AG08396 (cell line): Measurements from ENCODE around the gene MBD3L4.
"Not testable (repeated sequence)": the region's sequence is repeated elsewhere in the genome, so short reads cannot be mapped to it uniquely, and the experiment has no call there.

ENCODE experiments used
- DNase-seq: peaks from one replicate; pipeline ENCODE4 v3.0.0; 2012; ENCODE audit warnings: low spot score, mixed read lengths

MBD3L4 gene

DNA sequence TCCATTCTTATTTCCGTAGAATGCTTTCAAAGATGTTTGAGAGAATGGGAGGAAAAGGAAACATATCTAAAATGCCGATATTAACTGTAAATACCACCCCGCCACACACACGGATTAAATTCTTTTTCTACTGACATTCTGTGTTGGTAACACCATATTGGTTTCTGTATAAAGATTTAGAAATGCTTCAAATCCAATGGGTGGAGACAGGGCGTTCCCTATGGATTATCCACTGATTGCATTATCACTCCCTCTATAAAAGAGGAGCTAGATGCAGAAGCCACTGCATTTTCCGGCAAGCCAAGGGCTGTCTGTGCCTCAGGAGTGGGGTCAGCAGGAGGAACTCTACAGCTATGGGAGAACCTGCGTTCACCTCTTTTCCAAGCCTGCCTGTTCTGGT is 9.0 kb upstream of the MBD3L4 start, which contains the start of gene MBD3L2:
Gene MBD3L2 (plus strand): TSS at position 301 of the 400 bp plus-strand sequence. CDS start 53 bp downstream, at position 354.
- DNase-seq = not testable (repeated sequence)

DNA sequence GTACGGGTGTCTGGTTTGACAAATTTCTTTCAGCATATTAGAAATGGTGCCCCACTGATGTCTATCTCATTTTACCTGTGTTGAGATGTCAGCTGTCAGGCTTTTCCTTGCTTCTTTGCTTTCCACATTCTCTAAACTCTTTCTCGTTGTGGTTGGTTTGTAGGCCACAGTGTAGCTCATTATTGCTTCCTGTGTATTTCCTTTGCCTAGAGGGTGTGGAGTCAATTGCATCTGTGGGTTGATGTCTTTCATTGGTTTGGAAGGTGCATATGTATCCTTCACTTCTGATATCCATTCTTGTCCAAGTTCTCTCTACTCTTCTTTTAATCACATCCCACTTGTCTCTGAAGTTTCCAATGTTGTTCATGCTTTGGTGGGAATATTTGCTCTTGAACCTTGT is 1.6 kb upstream of the MBD3L4 start:
- not testable (repeated sequence) for DNase-seq

DNA sequence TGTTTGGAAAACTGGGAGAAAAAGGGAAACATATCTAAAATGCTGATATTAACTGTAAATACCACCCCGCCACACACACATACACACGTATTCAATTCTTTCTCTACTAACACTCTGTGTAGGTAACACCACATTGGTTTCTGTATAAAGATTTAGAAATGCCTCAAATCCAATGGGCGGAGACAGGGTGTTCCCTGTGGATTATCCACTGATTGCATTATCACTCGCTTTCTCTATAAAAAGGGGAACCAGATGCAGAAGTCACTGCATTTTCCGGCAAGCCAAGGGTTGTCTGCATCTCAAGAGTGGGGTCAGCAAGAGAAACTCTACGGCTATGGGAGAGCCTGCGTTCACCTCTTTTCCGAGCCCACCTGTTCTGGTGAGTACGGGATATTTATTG is 9.7 kb downstream of the MBD3L4 start, which contains the start of gene MBD3L5:
Gene MBD3L5 (plus strand): TSS at position 301 of the 400 bp plus-strand sequence. CDS start 34 bp downstream, at position 335.
- DNase-seq = not testable (repeated sequence)

DNA sequence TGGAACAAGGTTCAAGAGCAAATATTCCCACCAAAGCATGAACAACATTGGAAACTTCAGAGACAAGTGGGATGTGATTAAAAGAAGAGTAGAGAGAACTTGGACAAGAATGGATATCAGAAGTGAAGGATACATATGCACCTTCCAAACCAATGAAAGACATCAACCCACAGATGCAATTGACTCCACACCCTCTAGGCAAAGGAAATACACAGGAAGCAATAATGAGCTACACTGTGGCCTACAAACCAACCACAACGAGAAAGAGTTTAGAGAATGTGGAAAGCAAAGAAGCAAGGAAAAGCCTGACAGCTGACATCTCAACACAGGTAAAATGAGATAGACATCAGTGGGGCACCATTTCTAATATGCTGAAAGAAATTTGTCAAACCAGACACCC is 11.2 kb downstream of the MBD3L4 start:
- not testable (repeated sequence) for DNase-seq

DNA sequence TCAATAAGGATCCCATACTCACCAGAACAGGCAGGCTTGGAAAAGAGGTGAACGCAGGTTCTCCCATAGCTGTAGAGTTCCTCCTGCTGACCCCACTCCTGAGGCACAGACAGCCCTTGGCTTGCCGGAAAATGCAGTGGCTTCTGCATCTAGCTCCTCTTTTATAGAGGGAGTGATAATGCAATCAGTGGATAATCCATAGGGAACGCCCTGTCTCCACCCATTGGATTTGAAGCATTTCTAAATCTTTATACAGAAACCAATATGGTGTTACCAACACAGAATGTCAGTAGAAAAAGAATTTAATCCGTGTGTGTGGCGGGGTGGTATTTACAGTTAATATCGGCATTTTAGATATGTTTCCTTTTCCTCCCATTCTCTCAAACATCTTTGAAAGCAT is 18.6 kb downstream of the MBD3L4 start, which contains the start of gene MBD3L2B:
Gene MBD3L2B (minus strand): TSS at position 101 of the 400 bp plus-strand sequence. CDS start 34 bp downstream, at position 67.
- DNase-seq = not testable (repeated sequence)

DNA sequence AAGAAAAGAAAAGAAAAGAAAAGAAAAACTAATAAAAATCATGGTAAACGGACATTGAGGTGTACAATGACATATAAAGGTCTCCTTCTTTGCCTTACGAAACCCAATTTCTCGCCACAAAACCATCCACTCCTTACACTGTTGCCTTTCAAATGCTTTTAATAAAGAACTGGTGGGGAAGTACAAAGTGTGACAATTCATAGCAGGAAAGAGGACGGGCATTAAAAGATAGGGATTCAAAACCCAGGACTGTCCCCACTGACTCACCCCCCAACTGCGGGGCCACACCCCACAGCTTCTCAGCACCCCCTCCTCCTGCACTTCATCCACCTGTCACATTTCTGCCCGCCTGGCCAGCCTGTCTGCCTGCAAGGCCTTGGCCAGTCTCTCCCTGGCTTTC is 21.2 kb downstream of the MBD3L4 start:
- no peak for DNase-seq

DNA sequence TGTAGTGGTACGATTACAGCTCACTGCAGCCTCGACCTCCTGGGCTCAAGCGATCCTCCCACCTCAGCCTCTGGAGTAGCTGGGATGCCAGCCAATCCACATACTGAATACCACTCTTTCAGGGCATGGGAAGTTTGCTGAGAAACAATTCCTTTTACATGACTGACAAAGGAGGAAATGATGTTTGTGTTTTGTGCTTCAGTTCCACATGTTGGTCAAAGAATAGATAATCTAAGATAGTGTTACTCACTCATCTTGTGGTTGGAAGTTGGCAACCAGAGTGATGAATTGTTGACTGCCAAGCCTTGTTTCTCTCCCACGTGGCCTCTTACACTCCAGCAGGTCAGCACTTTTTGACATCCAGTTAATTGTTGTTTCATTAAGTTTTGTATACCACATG is 26.3 kb downstream of the MBD3L4 start:
- DNase-seq = no peak

DNA sequence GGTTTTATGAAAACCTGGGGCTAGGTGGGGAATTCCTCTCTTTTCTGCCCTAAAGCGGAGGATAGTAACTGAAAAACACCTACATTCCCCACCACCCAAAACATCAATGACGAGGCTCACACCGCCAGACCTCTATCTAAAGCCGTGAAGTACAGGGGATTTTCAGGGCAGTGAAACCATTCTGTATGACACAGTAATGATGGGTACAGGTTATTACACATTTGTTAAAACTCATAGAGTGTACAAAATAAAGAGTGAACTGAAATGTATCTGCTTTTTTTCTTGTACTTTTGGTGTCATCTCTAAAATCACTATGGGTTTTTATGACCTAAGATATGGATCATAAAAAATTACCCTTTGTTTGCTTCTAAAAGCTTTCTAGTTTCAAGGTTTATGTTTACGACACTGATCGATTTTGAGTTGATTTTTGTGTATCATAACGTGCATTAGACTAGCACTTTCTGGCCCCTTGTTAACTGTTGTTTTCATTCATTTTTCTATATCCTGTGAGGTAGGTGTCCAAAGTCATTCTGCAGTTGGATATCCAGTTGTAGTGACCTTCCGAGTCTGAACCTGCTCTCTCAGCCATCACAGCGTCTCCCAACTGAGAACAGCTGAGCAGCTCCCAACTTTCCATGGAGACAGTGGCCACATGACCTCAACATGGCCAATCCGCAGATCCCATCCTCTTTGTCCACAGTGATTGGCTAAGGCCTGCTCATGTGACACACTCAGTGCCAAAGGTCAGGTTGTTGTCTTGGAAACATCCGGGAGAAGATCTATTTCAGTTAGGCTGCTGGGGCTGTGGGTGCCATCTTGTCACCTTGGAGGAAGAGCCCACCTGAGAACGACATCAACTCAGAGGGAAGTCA is 29.0 kb downstream of the MBD3L4 start:
- no peak for DNase-seq

DNA sequence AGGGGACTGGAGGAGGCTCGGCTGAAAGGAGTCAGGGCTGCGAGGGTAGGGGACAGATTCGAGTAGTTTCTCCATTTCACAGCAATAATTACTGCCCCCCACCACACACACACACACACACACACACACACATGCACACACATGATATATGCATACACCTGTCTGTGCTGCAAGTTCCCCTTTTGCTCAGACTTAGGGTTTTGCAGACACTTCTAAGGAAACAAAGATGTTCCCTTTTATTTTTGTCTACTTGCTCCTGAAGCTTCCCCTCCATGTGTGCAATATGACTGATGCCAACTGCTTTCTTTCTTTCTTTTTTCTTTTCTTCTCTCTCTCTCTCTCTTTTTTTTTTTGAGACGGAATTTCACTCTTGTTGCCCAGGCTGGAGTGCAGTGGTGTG is 32.1 kb downstream of the MBD3L4 start:
- no peak for DNase-seq

DNA sequence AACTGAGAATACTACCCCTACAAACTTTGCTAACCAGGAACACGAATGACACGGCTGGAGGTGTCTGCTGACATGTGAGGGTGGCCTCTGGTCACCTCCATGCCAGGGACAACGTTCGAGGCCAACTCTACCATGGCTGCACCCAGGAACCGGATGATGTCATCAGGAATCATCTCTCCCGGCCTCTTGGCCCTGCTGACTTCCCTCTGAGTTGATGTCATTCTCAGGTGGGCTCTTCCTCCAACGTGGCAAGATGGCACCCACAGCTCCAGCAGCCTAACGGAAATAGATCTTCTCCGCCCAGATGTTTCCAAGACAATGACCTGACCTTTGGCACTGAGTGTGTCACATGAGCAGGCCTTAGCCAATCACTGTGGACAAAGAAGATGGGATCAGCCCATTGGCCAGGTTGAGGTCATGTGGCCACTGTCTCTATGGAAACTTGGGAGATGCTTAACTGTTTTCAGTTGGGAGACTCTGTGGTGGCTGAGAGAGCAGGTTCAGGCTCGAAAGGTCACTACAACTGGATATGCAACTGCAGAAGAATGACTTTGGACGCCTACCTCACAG is 33.8 kb downstream of the MBD3L4 start:
- no peak for DNase-seq

DNA sequence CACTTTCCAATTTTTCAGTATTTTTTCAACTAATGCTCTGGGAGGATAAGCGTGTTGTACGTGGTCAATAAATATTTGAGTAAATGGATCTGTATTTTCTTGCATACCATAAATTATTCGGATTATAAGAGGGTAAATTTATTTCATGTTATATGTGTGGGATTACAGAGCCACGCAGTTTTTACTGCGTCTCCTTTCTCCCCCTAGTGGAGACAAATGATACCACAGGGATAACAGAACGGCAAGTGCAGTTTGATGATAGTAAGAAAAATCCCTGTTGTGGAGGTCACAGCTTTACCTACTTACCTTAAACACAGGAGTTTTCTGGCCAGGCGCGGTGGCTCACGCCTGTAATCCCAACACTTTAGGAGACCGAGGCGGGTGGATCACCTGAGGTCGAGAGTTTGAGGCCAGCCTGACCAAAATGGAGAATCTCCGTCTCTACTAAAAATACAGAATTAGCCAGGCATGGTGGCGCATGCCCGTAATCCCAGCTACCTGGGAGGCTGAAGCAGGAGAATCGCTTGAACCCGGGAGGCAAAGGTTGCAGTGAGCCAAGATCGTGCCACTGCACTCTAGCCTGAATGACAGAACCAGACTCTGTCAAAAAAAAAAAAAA is 35.6 kb downstream of the MBD3L4 start:
- no peak for DNase-seq

DNA sequence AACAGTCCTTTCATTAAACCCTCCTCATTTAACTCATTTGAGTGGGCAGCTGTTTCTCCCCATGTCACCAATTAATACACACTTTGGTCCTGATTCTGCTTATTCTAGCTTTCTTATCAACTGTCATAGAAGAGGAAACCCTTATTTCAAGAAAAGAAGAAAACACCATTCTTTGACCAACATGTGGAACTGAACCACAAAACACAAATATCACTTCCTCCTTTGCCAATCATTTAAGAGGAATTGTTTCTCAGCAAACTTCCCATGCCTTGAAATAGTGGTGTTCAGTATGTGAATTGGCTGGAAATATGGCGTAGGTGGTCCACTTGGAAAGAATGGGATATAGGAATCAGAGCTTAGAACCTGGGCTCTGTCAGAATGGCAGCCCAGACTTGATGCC is 39.2 kb downstream of the MBD3L4 start:
- DNase-seq = no peak

DNA sequence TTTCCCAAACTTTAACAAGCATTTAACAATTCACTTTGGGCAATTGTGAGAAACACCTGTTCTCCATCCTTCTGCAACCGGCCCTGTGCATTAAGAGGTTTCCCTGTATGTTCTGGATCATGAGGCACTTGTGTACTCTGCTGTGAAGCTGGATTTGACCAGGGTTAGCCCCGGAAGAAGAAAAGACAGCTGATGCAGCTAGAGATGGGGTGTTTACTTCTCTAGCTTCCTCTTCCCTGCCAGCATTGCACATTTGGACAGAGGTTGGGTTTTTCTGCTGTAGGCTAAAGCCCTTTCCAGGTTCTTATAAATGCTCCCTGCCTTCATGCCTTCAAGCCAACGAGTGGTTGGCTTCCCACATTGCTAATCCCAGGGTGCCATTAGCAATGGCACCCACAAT is 39.6 kb downstream of the MBD3L4 start:
- no peak for DNase-seq

DNA sequence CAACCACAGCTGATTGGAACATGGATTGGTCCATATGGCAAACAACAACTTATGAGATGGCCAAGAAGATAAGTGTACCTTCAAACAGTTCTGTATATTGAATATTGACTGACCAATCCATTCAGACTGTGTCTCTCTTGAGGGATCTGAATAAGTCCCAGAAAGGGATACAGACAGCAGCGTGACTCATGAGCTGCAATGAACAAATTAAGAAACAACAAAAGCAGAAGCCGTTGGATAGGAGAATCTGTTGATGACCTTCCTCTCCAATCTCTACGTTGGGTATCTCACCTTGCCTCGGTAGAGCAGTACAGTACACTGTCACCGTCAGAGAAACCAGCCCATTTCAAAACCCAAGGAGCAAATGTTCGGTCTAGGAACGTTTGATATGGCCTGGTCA is 40.0 kb downstream of the MBD3L4 start:
- DNase-seq = no peak

DNA sequence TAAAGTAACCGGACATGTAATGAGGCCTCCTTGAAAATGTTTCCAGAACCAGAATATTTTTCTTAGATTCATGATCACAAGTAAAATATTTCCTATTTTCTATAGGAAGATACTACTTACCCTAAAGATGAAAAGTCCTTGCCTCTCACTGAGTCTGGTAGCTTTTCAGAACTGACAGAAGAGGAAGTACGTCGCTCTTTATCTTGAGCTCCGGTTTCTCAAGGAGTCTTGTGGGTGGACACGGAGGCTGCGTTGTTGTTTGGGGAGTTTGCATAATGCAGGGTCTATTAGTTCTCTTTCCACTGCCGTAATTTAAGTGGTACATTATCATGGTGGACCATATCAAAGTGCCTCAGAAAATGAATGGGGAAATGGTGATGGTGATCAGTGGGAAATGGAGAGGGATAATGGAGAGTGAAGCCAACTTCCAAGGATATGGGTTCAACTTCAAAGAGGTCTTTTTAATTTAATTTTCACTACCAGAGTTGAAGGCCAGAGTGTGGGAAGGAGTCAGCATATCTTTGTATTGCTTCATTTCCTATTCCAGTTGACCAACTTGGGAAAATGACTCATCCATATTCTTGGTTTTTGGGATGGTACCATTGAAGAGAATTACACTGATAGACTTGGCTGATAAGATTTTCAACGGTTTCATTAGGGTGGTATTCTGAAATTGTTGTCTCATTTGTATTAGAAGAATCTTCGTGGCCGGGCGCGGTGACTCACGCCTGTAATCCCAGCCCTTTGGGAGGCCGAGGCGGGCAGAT is 42.1 kb downstream of the MBD3L4 start:
- no peak for DNase-seq

DNA sequence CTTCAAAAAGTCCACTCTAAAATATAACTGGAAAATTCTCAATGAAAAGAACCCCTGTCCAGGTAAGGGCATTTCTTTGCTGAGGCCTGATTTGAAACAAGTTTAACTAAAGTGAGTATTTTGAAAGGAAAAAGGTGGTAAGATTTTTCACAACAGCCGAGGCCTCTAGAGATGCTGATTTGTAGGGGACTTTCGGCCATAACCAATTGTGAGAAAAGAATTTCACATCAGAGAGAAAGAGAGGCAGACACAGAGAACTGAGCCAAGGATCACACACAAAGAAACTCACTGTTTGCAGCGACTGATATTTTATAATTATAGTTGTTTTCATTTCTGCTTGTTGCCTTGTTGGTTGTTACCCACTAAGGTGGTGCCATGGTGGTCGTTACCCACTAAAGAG is 43.2 kb downstream of the MBD3L4 start:
- DNase-seq = no peak

DNA sequence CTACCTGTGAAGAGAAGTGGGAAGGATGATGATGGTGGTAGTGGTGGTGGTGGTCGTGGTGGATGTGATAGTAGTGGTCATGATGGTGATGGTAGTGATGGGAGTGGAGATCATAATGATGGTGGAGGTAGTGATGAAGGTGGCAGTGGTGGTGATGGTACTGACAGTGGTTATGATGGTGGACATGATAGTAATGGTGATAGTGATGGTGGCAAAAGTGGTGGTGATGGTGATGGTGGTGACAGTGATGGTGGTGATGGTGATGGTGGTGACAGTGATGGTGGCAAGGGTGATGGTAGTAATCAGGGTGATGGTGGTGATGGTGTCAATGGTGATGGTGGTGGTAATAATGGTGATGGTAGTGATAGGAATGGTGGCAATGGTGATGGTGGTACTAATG is 44.9 kb downstream of the MBD3L4 start:
- no peak for DNase-seq

DNA sequence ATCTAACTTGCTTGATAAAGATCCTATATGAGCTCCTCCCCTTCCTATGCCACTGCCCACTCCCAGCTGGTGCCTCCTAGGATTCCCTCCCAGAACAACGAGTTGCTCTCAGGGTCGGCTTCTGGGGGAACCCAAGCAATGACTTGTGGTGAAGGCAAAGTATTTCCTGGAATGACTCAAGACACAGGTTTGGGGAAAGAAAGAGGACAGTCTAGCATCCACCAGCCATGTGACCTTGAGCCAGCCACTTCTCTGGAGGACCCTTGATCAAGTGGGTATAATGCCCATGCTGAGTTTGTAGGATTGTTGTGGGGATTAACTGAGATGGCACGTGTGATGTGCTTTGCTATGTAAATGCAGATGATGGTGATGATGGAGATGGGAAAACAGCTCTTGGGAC is 51.7 kb downstream of the MBD3L4 start:
- no peak for DNase-seq

DNA sequence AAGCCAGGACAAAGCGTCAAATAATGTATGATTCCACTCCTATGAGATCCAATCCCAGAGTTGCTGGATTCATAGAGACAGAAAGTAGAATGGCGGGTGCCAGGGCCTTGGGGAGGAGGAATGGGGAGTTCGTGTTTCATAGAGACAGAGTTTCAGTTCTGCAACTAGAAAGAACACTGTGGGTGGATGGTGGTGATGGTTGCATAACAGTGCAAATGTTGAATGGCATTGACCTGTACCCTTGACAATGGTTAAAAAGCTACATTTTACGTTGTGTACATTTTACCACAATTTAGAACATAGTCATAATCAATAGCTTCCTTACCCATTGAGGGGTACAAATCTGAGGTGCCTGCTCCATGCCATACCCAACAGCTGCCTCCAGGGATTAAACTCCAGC is 52.1 kb downstream of the MBD3L4 start:
- no peak for DNase-seq
